Epithelial cell of esophagus (primary cell): ENCODE results near the gene VPS41.
A peak's percentile ranks its signal among the peaks of the same experiment; 100 is the strongest.

Experiments
- DNase-seq: peaks from one replicate; pipeline ENCODE4 v3.0.0; 2010; ENCODE audit warnings: low read depth
- H3K4me3 ChIP-seq: 2 replicates; pipeline ENCODE4 v1.5.1; 2011; ENCODE audit warnings: mild to moderate bottlenecking, low read length, control low read depth
- TF ChIP-seq, protein P1 (sequence below): IDR thresholded peaks from 2 replicates; pipeline ENCODE4 v1.5.1; 2011; ENCODE audit warnings: low read depth, mild to moderate bottlenecking, low read length, control low read depth, inconsistent platforms; ENCODE audit not compliant: insufficient read depth; ENCODE audit errors: missing control alignments

The VPS41 gene

DNA sequence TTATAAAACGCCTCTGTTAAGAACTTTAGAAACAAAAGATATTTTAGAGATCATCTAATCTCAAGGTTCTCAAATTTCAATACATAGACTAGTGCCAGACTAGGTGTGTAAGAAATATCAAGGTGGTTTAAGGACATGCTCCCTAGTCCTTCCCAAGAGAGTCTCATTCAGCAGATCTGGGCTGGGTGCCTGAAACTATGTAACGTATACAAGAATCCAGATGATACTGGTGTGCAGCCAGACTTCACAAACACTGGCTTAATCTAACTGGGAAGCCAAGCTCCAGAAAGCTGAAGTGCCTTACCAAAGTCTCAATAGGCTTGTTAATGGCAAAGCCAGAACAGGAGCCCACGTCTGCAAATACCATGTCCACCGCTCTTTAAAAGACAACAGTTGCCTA is 172.9 kb downstream of the VPS41 start:
- DNase-seq: no peak

DNA sequence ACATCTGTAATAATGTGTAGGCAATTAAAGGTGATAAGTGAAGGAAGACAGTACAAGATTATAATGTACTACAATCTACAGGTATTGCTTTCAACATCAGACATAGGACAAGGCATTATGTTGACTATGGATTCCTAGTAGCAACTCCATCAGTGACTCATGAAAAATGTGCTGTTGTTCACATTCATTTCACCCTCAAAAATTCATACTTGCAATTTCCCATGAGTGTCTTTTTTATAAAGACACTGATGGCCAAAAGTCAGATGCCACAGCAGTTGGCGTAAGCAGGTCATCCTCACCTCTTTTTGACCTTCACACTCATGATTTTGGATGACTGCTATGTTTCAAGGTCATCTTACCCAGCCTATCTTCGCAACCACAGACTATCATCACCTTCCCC is 177.8 kb downstream of the VPS41 start:
- H3K4me3 ChIP-seq: no peak overlapping the region
- TF ChIP-seq, protein P1, sequence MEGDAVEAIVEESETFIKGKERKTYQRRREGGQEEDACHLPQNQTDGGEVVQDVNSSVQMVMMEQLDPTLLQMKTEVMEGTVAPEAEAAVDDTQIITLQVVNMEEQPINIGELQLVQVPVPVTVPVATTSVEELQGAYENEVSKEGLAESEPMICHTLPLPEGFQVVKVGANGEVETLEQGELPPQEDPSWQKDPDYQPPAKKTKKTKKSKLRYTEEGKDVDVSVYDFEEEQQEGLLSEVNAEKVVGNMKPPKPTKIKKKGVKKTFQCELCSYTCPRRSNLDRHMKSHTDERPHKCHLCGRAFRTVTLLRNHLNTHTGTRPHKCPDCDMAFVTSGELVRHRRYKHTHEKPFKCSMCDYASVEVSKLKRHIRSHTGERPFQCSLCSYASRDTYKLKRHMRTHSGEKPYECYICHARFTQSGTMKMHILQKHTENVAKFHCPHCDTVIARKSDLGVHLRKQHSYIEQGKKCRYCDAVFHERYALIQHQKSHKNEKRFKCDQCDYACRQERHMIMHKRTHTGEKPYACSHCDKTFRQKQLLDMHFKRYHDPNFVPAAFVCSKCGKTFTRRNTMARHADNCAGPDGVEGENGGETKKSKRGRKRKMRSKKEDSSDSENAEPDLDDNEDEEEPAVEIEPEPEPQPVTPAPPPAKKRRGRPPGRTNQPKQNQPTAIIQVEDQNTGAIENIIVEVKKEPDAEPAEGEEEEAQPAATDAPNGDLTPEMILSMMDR: no peak
- DNase-seq: peak; percentile 14

More for the DNA sequence above, 172.9 kb downstream of the VPS41 start:
- H3K4me3 ChIP-seq: no peak overlapping the region
- TF ChIP-seq, protein P1: no peak

DNA sequence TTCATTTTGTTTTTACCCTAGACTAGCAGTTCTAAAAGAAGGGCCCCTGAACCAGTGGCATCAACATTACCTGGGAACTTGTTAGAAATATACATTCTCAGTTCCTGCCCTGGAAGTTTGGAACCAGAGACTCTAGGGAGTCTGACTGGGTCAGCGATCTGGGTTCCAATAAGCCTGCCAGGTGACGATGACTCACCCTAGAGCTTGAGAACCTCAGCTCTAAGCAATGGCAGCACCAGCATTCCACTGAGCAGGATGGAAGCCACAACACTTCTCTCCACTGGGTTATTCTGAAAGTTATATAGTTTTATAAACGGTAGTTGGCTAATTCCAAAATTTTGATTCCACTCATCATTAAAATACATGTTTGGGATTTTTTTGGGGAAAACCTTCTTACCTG is 180.8 kb downstream of the VPS41 start:
- peak; percentile 11 for DNase-seq
- TF ChIP-seq, protein P1: no peak
- no peak overlapping the region for H3K4me3 ChIP-seq

DNA sequence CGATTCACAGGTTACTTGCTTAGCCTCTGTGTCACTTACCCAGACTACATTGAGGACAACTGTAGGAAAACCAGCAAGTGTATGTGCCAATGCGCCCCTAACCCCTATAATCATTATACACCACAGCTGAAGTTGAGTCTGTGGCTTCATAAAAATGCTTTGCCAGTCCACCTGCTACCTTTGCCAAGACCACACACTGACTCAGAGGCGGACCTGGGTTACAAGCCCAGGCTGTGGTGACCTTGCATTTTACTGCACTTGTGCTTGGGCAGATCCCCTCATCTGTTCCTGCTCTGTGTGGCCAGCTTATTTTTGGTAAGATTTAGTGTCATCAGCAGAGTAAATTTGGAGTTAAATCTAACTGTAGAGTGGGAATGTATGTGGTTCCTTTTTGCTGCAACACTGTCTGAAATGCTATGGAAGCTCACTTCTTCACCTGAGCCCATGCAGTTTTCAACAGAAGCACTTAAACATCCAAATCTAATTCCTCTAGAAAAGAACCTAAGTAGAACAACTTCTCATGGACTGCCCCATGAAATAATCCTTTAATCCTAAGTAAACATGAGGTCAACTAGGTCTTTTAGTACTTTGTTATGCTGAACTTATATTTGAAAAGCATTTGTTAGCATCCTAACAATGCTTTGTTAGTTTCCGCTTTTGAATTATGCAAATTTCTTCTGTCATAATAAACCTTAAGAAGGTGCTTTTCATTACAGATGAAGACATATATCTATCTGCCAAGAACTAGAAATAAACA is 181.6 kb downstream of the VPS41 start:
- TF ChIP-seq, protein P1: no peak
- no peak overlapping the region for H3K4me3 ChIP-seq
- no peak for DNase-seq

DNA sequence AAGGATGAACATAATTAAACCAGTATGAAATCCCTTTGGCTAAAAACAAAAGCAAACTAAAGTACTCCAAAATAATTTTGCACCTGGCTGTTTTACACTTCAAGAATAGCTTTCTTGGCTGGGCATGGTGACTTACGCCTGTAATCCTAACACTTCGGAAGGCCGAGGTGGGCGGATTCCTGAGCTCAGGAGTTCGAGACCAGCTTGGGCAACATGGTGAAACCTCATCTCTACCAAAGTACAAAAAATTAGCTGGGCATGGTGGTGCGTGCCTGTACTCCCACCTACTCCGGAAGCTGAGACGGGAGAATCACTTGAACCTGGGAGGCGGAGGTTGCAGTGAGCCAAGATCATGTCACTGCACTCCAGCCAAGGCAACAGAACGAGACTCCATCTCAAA is 185.7 kb downstream of the VPS41 start:
- no peak for DNase-seq
- TF ChIP-seq, protein P1: no peak
- no peak overlapping the region for H3K4me3 ChIP-seq

DNA sequence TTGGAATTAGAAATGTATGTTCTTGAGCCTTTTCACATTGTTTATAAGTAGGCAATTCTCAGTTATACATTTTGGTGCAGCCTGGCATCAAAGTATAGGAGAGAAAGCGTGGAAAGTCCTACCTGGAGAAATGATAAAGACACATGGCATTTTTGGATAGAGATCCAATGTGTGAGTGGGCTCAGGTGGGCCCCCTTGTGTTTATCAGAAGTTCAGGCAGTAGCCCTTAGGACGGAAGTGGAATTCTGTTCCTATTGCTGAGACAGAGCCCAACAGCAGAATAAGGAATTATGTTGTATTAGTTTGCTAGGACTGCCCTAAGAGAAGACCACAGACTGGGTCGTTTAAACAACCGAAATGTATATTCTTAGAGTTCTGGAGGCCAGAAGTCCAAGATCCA is 192.6 kb downstream of the VPS41 start:
- H3K4me3 ChIP-seq: no peak overlapping the region
- TF ChIP-seq, protein P1: no peak
- DNase-seq: no peak

DNA sequence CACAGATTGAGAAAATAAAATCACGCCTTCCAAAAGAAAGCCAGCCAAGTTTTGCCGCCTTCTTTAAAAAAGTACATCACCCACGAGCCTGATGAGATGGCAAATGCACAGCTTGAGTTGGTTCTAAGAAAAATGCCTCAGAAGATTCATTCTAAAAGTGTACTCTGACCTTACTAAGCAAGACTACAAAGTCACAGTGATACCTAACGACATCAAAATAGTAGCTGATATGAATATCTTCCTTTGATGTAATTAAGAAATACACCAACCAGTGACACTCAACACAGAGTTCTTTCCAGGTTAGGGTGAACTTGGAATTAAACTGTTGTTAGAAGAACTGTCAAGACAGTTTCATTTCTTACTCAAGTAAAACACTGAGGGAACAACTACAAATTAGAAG is 199.9 kb downstream of the VPS41 start:
- DNase-seq: no peak
- no peak overlapping the region for H3K4me3 ChIP-seq
- TF ChIP-seq, protein P1: no peak
